ENCODE results near the gene PHYHD1. TPM values are rescaled to one million over a fixed set of nuclear protein-coding genes. Genes with fewer than 3 reads are reported as not detected.

The PHYHD1 gene
- total and polyA plus RNA-seq, 10 of the 15 experiments (the other 5 are each of a cell fraction or from before 2014, with no cell fraction given), result 0.09 to 0.17 TPM; not detected in 8

DNA sequence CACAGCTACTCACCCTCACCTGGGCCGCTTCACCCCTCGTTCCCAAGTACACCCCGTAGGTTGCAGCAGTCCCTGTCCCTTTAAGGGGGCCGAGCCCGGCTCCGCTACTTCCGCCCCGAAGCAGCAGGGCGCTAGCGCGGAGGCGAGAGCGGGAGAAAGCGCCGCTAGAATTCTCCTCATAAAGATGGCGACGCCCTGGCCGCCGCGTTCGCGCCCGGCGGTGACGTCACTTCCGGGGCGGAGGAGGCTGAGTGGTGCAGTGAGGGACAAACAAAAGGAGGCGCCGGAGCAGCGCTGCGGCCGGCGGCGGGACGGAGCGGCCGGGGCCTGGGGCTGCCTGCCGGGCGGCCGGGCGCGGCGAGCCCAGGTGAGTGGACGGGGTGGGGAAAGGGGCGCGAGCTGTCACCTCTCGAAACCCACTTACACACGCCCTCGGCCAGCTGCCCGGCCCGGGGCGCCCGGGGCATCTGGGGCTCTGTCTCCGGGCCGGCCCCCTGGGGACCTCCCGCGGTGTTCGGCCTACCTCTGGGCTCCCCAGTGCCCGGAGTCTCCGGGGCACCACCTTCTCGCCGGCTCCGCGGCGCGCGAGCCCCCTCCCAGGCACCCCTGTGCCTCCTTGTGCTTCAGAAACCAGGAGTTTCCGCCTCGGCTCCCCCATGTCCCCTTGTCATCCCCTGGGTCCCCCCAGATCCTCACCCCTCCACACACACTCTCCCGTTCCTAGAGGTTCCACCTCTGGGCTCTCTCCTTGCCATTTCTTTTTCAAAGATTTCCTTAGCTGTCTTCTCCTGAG is 38.7 kb upstream of the PHYHD1 start, which contains the start of the genes KYAT1 and LRRC8A (continued):
- TF ChIP-seq, protein P1, sequence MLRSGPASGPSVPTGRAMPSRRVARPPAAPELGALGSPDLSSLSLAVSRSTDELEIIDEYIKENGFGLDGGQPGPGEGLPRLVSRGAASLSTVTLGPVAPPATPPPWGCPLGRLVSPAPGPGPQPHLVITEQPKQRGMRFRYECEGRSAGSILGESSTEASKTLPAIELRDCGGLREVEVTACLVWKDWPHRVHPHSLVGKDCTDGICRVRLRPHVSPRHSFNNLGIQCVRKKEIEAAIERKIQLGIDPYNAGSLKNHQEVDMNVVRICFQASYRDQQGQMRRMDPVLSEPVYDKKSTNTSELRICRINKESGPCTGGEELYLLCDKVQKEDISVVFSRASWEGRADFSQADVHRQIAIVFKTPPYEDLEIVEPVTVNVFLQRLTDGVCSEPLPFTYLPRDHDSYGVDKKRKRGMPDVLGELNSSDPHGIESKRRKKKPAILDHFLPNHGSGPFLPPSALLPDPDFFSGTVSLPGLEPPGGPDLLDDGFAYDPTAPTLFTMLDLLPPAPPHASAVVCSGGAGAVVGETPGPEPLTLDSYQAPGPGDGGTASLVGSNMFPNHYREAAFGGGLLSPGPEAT (IDR thresholded peaks at IDR 0.05; ENCODE audit: low read depth), result peak; percentile 99
- TF ChIP-seq ZNF622 (IDR thresholded peaks at IDR 0.05) (no peak), BMI1 (IDR thresholded peaks at IDR 0.05; ENCODE audit: borderline replicate concordance) (no peak), STAT1 (conservative IDR thresholded peaks at IDR 0.05) (0 out of 2 replicates have a peak, but pooled peaks have one; percentile 81), RELA (IDR thresholded peaks at IDR 0.05; ENCODE audit: borderline replicate concordance, partially characterized antibody) (no peak), CHD2 (IDR thresholded peaks at IDR 0.05; ENCODE audit: borderline replicate concordance, low read depth, low read length) (0 out of 2 replicates have a peak, but pooled peaks have one; percentile 56), EP300 (IDR thresholded peaks at IDR 0.05; ENCODE audit: borderline replicate concordance in 1 of 2, control insufficient read depth in 1 of 2, low read depth in 2 of 2, low read length in 2 of 2) (no peak), RBBP5 (conservative IDR thresholded peaks at IDR 0.05) (no peak), ZNF217 (IDR thresholded peaks at IDR 0.05) (no peak), TAF1 (IDR thresholded peaks at IDR 0.05; ENCODE audit: borderline replicate concordance, low read depth, low read length) (peak; percentile 75), NRF1 (conservative IDR thresholded peaks at IDR 0.05; ENCODE audit: low read depth, low read length) (no peak), TCF7 (IDR thresholded peaks at IDR 0.05; ENCODE audit: borderline replicate concordance) (no peak), NBN (IDR thresholded peaks at IDR 0.05) (peak; percentile 96), SIX5 (IDR thresholded peaks at IDR 0.05; ENCODE audit: low read depth, low read length, severe bottlenecking) (peak; percentile 73), BRCA1 (IDR thresholded peaks at IDR 0.05; ENCODE audit: low read depth, low read length) (no peak), SP1 (IDR thresholded peaks at IDR 0.05; ENCODE audit: low read depth, low read length) (peak; percentile 84), JUND (IDR thresholded peaks at IDR 0.05; ENCODE audit: low read depth, low read length) (peak; percentile 63; the same call in 1 of the 2 replicates), MEF2B (IDR thresholded peaks at IDR 0.05; ENCODE audit: partially characterized antibody, poor library complexity, severe bottlenecking) (peak; percentile 50), ASH2L (IDR thresholded peaks at IDR 0.05; ENCODE audit: borderline replicate concordance, low read depth) (0 out of 2 replicates have a peak, but pooled peaks have one; percentile 27), NR2C1 (IDR thresholded peaks at IDR 0.05) (peak; percentile 85), STAT3 (IDR thresholded peaks at IDR 0.05; ENCODE audit: low read depth, low read length) (no peak), DPF2 (IDR thresholded peaks at IDR 0.05) (peak; percentile 80), ZNF24 (IDR thresholded peaks at IDR 0.05) (no peak)
- TF ChIP-seq, protein P2, sequence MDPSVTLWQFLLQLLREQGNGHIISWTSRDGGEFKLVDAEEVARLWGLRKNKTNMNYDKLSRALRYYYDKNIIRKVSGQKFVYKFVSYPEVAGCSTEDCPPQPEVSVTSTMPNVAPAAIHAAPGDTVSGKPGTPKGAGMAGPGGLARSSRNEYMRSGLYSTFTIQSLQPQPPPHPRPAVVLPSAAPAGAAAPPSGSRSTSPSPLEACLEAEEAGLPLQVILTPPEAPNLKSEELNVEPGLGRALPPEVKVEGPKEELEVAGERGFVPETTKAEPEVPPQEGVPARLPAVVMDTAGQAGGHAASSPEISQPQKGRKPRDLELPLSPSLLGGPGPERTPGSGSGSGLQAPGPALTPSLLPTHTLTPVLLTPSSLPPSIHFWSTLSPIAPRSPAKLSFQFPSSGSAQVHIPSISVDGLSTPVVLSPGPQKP (IDR thresholded peaks at IDR 0.05; ENCODE audit: low read depth, low read length), result peak; percentile 98
- TF ChIP-seq, protein P3, sequence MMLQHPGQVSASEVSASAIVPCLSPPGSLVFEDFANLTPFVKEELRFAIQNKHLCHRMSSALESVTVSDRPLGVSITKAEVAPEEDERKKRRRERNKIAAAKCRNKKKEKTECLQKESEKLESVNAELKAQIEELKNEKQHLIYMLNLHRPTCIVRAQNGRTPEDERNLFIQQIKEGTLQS (IDR thresholded peaks at IDR 0.05; ENCODE audit: borderline replicate concordance, extremely low read depth, low read depth, low read length), result 0 out of 2 replicates have a peak, but pooled peaks have one; percentile 22
